ENCODE measurements around the gene VTI1A.

DNA sequence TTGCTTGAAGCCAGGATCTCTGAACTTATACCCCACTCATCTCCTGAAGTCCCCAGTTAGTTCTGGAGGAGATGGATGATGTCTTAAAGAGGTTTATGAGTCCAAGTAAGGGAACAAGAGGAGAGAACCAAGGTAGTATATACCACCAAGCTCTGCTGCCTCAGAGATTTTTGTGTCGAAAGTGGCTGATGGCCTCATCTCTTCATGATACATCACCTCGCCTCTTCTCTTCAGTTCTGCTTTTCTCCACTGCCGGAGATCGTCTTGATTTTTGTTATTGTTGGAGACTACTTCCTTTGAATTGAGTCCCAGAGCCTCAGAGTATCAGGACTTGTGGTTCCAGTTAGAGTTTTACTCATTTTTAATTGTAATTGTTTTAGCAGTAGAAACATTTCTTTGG, 1.9 kb downstream of the VTI1A start:
- TF ChIP-seq RAD21 (IDR thresholded peaks at IDR 0.05): no peak
- TF ChIP-seq FOXA1 (IDR thresholded peaks at IDR 0.05): no peak
- TF ChIP-seq, protein P1, sequence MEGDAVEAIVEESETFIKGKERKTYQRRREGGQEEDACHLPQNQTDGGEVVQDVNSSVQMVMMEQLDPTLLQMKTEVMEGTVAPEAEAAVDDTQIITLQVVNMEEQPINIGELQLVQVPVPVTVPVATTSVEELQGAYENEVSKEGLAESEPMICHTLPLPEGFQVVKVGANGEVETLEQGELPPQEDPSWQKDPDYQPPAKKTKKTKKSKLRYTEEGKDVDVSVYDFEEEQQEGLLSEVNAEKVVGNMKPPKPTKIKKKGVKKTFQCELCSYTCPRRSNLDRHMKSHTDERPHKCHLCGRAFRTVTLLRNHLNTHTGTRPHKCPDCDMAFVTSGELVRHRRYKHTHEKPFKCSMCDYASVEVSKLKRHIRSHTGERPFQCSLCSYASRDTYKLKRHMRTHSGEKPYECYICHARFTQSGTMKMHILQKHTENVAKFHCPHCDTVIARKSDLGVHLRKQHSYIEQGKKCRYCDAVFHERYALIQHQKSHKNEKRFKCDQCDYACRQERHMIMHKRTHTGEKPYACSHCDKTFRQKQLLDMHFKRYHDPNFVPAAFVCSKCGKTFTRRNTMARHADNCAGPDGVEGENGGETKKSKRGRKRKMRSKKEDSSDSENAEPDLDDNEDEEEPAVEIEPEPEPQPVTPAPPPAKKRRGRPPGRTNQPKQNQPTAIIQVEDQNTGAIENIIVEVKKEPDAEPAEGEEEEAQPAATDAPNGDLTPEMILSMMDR (IDR thresholded peaks at IDR 0.05; ENCODE audit: low read depth, low read length, missing input control): no peak
- no peak for TF ChIP-seq JUND (IDR thresholded peaks at IDR 0.05)
- TF ChIP-seq, protein P2, sequence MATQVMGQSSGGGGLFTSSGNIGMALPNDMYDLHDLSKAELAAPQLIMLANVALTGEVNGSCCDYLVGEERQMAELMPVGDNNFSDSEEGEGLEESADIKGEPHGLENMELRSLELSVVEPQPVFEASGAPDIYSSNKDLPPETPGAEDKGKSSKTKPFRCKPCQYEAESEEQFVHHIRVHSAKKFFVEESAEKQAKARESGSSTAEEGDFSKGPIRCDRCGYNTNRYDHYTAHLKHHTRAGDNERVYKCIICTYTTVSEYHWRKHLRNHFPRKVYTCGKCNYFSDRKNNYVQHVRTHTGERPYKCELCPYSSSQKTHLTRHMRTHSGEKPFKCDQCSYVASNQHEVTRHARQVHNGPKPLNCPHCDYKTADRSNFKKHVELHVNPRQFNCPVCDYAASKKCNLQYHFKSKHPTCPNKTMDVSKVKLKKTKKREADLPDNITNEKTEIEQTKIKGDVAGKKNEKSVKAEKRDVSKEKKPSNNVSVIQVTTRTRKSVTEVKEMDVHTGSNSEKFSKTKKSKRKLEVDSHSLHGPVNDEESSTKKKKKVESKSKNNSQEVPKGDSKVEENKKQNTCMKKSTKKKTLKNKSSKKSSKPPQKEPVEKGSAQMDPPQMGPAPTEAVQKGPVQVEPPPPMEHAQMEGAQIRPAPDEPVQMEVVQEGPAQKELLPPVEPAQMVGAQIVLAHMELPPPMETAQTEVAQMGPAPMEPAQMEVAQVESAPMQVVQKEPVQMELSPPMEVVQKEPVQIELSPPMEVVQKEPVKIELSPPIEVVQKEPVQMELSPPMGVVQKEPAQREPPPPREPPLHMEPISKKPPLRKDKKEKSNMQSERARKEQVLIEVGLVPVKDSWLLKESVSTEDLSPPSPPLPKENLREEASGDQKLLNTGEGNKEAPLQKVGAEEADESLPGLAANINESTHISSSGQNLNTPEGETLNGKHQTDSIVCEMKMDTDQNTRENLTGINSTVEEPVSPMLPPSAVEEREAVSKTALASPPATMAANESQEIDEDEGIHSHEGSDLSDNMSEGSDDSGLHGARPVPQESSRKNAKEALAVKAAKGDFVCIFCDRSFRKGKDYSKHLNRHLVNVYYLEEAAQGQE (IDR thresholded peaks at IDR 0.05): no peak
- TF ChIP-seq GABPA (IDR thresholded peaks at IDR 0.05 in 1 of 2, conservative IDR thresholded peaks at IDR 0.05 in 1 of 2): no peak

Measured in liver (tissue), 3 donors.